ENCODE results near the gene ANXA10.
"Not testable (repeated sequence)": the region's sequence is repeated elsewhere in the genome, so short reads cannot be mapped to it uniquely, and the experiment has no call there.

ANXA10 gene

GRCh38 chr4:168163106-168163505, 70.8 kb downstream of the ANXA10 start:
- DNase-seq: no peak

- DNase-seq: no peak
Measured at GRCh38 chr4:168164045-168164444, 71.7 kb downstream of the ANXA10 start.

- no peak for DNase-seq
Measured at GRCh38 chr4:168164915-168165548, 72.7 kb downstream of the ANXA10 start.

GRCh38 chr4:168167714-168168284, 75.5 kb downstream of the ANXA10 start:
- no peak for DNase-seq

- no peak for DNase-seq
Measured at GRCh38 chr4:168174308-168174707, 82.0 kb downstream of the ANXA10 start.

GRCh38 chr4:168177546-168178149, 85.3 kb downstream of the ANXA10 start:
- no peak for DNase-seq

- DNase-seq: peak; percentile 23
Measured at GRCh38 chr4:168183717-168184571, 91.6 kb downstream of the ANXA10 start.

GRCh38 chr4:168188754-168189153, 96.4 kb downstream of the ANXA10 start:
- no peak for DNase-seq

- no peak for DNase-seq
Measured at GRCh38 chr4:168197926-168198325, 105.6 kb downstream of the ANXA10 start.

GRCh38 chr4:168199260-168199957, 107.1 kb downstream of the ANXA10 start:
- DNase-seq: no peak

- DNase-seq: no peak
Measured at GRCh38 chr4:168200685-168201084, 108.3 kb downstream of the ANXA10 start.

- DNase-seq: no peak
Measured at GRCh38 chr4:168203233-168203911, 111.0 kb downstream of the ANXA10 start.

GRCh38 chr4:168208957-168209614, 116.7 kb downstream of the ANXA10 start:
- no peak for DNase-seq

GRCh38 chr4:168212656-168213055, 120.3 kb downstream of the ANXA10 start:
- no peak for DNase-seq

- not testable (repeated sequence) for DNase-seq
Measured at GRCh38 chr4:168213511-168213910, 121.2 kb downstream of the ANXA10 start.

GRCh38 chr4:168218645-168219044, 126.3 kb downstream of the ANXA10 start:
- no peak for DNase-seq

- DNase-seq: no peak
Measured at GRCh38 chr4:168220893-168221292, 128.6 kb downstream of the ANXA10 start.

GRCh38 chr4:168221301-168221700, 129.0 kb downstream of the ANXA10 start:
- DNase-seq: no peak

All from CD4-positive, alpha-beta T cell treated with Interleukin-4 for 4 hours (primary cell).